Breast epithelium (tissue), 4 donors: ENCODE results near the gene OPHN1. TPM values are rescaled to one million over a fixed set of nuclear protein-coding genes. Genes with fewer than 3 reads are reported as not detected.

Experiments used
- DNase-seq, 2 donors: peaks; one replicate each; pipeline ENCODE4 v3.0.0-alpha.2; 2019; ENCODE audit warnings: low spot score in 2 of 2
- H3K27ac ChIP-seq, 2 donors: fragments of 200-600 bp; sonication (generic) in 1 of 2; one replicate each; pipeline ENCODE4 v1.5.1; 2016 to 2019; ENCODE audit warnings: mild to moderate bottlenecking in 1 of 2
- H3K27me3 ChIP-seq, 2 donors: fragments of 200-600 bp; sonication (generic) in 1 of 2; one replicate each; pipeline versions ENCODE4 v1.5.1 to v1.6.0; 2017 to 2019; ENCODE audit warnings: control low read depth in 1 of 2, mild to moderate bottlenecking in 1 of 2
- H3K36me3 ChIP-seq: fragments of 200-600 bp; one replicate; pipeline ENCODE4 v1.5.1; 2019
- H3K4me1 ChIP-seq, 2 donors: fragments of 200-600 bp; sonication (generic); one replicate each; pipeline ENCODE4 v1.5.1; 2016 to 2019; ENCODE audit warnings: control low read depth in 1 of 2
- H3K4me3 ChIP-seq, 3 donors: fragments of 200-600 bp; sonication (generic); 1 replicate in 2 of 3; 2 replicates in 1 of 3; pipeline ENCODE4 v1.5.1; 2016 to 2019; ENCODE audit warnings: mild to moderate bottlenecking in 3 of 3, moderate library complexity in 2 of 3
- H3K9me3 ChIP-seq, 2 donors: fragments of 200-600 bp; sonication (generic) in 1 of 2; one replicate each; pipeline ENCODE4 v1.5.1; 2016 to 2019; ENCODE audit warnings: control low read depth in 1 of 2
- POLR2A ChIP-seq: fragments of 450-650 bp; IDR thresholded peaks from one replicate; pipeline ENCODE4 v1.6.1; 2016; ENCODE audit warnings: antibody characterized with exemption, mild to moderate bottlenecking, moderate library complexity
- POLR2AphosphoS5 ChIP-seq, 3 donors: sonication (generic); formaldehyde crosslinking; IDR thresholded peaks; one replicate each; pipeline ENCODE4 v1.6.1; 2017; ENCODE audit warnings: antibody characterized with exemption in 3 of 3
- intact Hi-C: fragments of 100-400 bp; cut with DNase I; formaldehyde crosslinking; loops from one replicate; pipeline ENCODE4 v1.15.1; 2023; ENCODE audit warnings: low total_unique reads
- total RNA-seq, 3 donors: library from RNA; depleted of rRNA; stranded (reverse); fragments of >200 nt; gene quantifications; one replicate each; pipeline ENCODE4 v1.1.0, GENCODE V29; 2016
- TF ChIP-seq, protein P1 (sequence below), 3 donors: fragments of 450-650 bp; IDR thresholded peaks; one replicate each; pipeline ENCODE4 v1.5.1; 2016 to 2017; ENCODE audit warnings: antibody characterized with exemption in 3 of 3, mild to moderate bottlenecking in 3 of 3, moderate library complexity in 3 of 3

Gene OPHN1
- total RNA-seq, 3 donors from 2014 or later: 9.5 to 20.2 (median 14.6) TPM

GRCh38 chrX:68249903-68250302 lies 183.4 kb downstream of the OPHN1 start:
- TF ChIP-seq, protein P1, sequence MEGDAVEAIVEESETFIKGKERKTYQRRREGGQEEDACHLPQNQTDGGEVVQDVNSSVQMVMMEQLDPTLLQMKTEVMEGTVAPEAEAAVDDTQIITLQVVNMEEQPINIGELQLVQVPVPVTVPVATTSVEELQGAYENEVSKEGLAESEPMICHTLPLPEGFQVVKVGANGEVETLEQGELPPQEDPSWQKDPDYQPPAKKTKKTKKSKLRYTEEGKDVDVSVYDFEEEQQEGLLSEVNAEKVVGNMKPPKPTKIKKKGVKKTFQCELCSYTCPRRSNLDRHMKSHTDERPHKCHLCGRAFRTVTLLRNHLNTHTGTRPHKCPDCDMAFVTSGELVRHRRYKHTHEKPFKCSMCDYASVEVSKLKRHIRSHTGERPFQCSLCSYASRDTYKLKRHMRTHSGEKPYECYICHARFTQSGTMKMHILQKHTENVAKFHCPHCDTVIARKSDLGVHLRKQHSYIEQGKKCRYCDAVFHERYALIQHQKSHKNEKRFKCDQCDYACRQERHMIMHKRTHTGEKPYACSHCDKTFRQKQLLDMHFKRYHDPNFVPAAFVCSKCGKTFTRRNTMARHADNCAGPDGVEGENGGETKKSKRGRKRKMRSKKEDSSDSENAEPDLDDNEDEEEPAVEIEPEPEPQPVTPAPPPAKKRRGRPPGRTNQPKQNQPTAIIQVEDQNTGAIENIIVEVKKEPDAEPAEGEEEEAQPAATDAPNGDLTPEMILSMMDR (IDR thresholded peaks at IDR 0.05): no peak
- TF ChIP-seq POLR2A: no peak
- intact Hi-C loops: no loop called here
- Histone ChIP-seq H3K27ac (no peak overlapping the region), H3K9me3 (no peaks in the 10 kb centered on the region), H3K4me3 (no peak overlapping the region), H3K36me3 (no peaks in the 10 kb centered on the region), H3K27me3 (peaks cover 0 to 5% of the 10 kb centered on the region in 2 donors), H3K4me1 (no peaks in the 10 kb centered on the region)
- no peak for DNase-seq

GRCh38 chrX:68249401-68249831 lies 183.9 kb downstream of the OPHN1 start:
- intact Hi-C loops: no loop called here
- DNase-seq: no peak

GRCh38 chrX:68238568-68238967 lies 194.7 kb downstream of the OPHN1 start:
- TF ChIP-seq, protein P1 (IDR thresholded peaks at IDR 0.05): no peak
- no peak for TF ChIP-seq POLR2AphosphoS5 (IDR thresholded peaks at IDR 0.05)
- no peak for TF ChIP-seq POLR2A
- H3K27me3 ChIP-seq: peaks cover 0 to 5% of the 10 kb centered on the region in 2 donors
- no peaks in the 10 kb centered on the region for H3K36me3 ChIP-seq
- intact Hi-C loops: no loop called here
- H3K4me1 ChIP-seq: no peaks in the 10 kb centered on the region
- no peak overlapping the region for H3K4me3 ChIP-seq
- H3K27ac ChIP-seq: no peak overlapping the region
- DNase-seq: no peak
- H3K9me3 ChIP-seq: no peaks in the 10 kb centered on the region

More at GRCh38 chrX:68249401-68249831, 183.9 kb downstream of the OPHN1 start:
- Histone ChIP-seq H3K27me3 (peaks cover 0 to 8% of the 10 kb centered on the region in 2 donors), H3K27ac (no peak overlapping the region), H3K4me3 (no peak overlapping the region), H3K4me1 (no peaks in the 10 kb centered on the region), H3K9me3 (no peaks in the 10 kb centered on the region), H3K36me3 (no peaks in the 10 kb centered on the region)
- TF ChIP-seq POLR2AphosphoS5 (IDR thresholded peaks at IDR 0.05) (no peak), POLR2A (no peak)
- TF ChIP-seq, protein P1 (IDR thresholded peaks at IDR 0.05): no peak

- Histone ChIP-seq H3K9me3 (no peaks in the 10 kb centered on the region), H3K27me3 (no peaks in the 10 kb centered on the region), H3K36me3 (no peaks in the 10 kb centered on the region), H3K4me1 (no peaks in the 10 kb centered on the region), H3K27ac (no peak overlapping the region), H3K4me3 (no peak overlapping the region)
- intact Hi-C loops: no loop called here
- no peak for DNase-seq
- TF ChIP-seq POLR2AphosphoS5 (IDR thresholded peaks at IDR 0.05) (no peak), POLR2A (no peak)
- TF ChIP-seq, protein P1 (IDR thresholded peaks at IDR 0.05): no peak
Observed at GRCh38 chrX:68234171-68234910, 199.0 kb downstream of the OPHN1 start.

GRCh38 chrX:68232206-68232605 lies 201.1 kb downstream of the OPHN1 start:
- no peak for TF ChIP-seq POLR2A
- no peak for TF ChIP-seq POLR2AphosphoS5 (IDR thresholded peaks at IDR 0.05)
- TF ChIP-seq, protein P1 (IDR thresholded peaks at IDR 0.05): no peak
- DNase-seq: no peak
- no peak overlapping the region for H3K27ac ChIP-seq
- H3K9me3 ChIP-seq: no peaks in the 10 kb centered on the region
- H3K4me1 ChIP-seq: no peaks in the 10 kb centered on the region
- H3K27me3 ChIP-seq: no peaks in the 10 kb centered on the region
- no peak overlapping the region for H3K4me3 ChIP-seq
- no peaks in the 10 kb centered on the region for H3K36me3 ChIP-seq
- intact Hi-C loops: no loop called here
